B cell (primary cell): ENCODE measurements around the gene FJX1. TPM values are rescaled to one million over a fixed set of nuclear protein-coding genes. Genes with fewer than 3 reads are reported as not detected.
A peak's percentile ranks its signal among the peaks of the same experiment; 100 is the strongest.
"Not testable (repeated sequence)": the region's sequence is repeated elsewhere in the genome, so short reads cannot be mapped to it uniquely, and the experiment has no call there.

Experiments used
- ATAC-seq: fragments of 200-7000 bp; cut with Tn5 transposase; one replicate; pipeline ENCODE4 v1.10.0; 2021; ENCODE audit warnings: low read depth, mild to moderate bottlenecking, moderate number of reproducible peaks, moderate library complexity
- CTCF ChIA-PET: fragments of 350-600 bp; sonication (Branson Sonifier 250); formaldehyde crosslinking; loops from one replicate; lab custom pipeline; 2021; ENCODE audit warnings: antibody characterized with exemption, inconsistent platforms; lab: Charles Lee
- POLR2A ChIA-PET: fragments of 350-600 bp; sonication (Branson Sonifier 250); formaldehyde crosslinking; loops from one replicate; lab custom pipeline; 2021; ENCODE audit warnings: antibody characterized with exemption; lab: Charles Lee
- DNase-seq: peaks from one replicate; pipeline ENCODE4 v3.0.0; 2013
- H2AFZ ChIP-seq: 2 replicates; pipeline ENCODE4 v1.6.1; 2012; ENCODE audit warnings: mild to moderate bottlenecking, low read depth, low read length; ENCODE audit not compliant: insufficient read depth, poor library complexity, severe bottlenecking
- H3K27ac ChIP-seq, 2 donors: 1 replicate in 1 of 2; 2 replicates in 1 of 2; pipeline ENCODE4 v1.5.1; 2012 to 2013; ENCODE audit warnings: low read length in 2 of 2, mild to moderate bottlenecking in 2 of 2, moderate library complexity in 1 of 2
- H3K27me3 ChIP-seq, 4 experiments: fragments of 200-600 bp in 1 of 4; sonication (generic) in 1 of 4; replicated peaks in 1 of 4; 1 replicate in 2 of 4; 2 replicates in 2 of 4; pipeline versions ENCODE4 v1.6.1 to v1.7.0; 2013 to 2016; ENCODE audit warnings: low read length in 3 of 4, mild to moderate bottlenecking in 2 of 4, mixed read lengths in 1 of 4, moderate library complexity in 1 of 4; ENCODE audit not compliant: insufficient read depth in 4 of 4, control insufficient read depth in 3 of 4; ENCODE audit errors: control extremely low read depth in 1 of 4
- H3K36me3 ChIP-seq, 2 experiments: replicated peaks in 1 of 2; 1 replicate in 1 of 2; 2 replicates in 1 of 2; pipeline versions ENCODE4 v1.6.1 to v1.7.1; 2013; ENCODE audit warnings: low read length in 1 of 2; ENCODE audit not compliant: insufficient read depth in 2 of 2, control insufficient read depth in 1 of 2; ENCODE audit errors: control extremely low read depth in 1 of 2, extremely low read depth in 1 of 2
- H3K4me1 ChIP-seq, 2 donors: fragments of 200-600 bp in 1 of 2; sonication (generic) in 1 of 2; 1 replicate in 1 of 2; 2 replicates in 1 of 2; pipeline versions ENCODE4 v1.5.1 to v1.6.1; 2013 to 2017; ENCODE audit warnings: low read length in 2 of 2; ENCODE audit not compliant: control insufficient read depth in 2 of 2, insufficient read depth in 2 of 2
- H3K4me2 ChIP-seq: replicated peaks from 2 replicates; pipeline ENCODE3; 2012; ENCODE audit warnings: mild to moderate bottlenecking, low read depth, low read length; ENCODE audit not compliant: poor library complexity, severe bottlenecking
- H3K4me3 ChIP-seq, 5 experiments: fragments of 200-600 bp in 1 of 5; sonication (generic) in 1 of 5; 1 replicate in 3 of 5; 2 replicates in 2 of 5; pipeline versions ENCODE4 v1.5.1 to v1.7.0; 2011 to 2016; ENCODE audit warnings: low read length in 4 of 5, mild to moderate bottlenecking in 4 of 5, low read depth in 2 of 5, control low read depth in 1 of 5, moderate library complexity in 1 of 5; ENCODE audit not compliant: insufficient read depth in 1 of 5; ENCODE audit errors: control extremely low read depth in 1 of 5, extremely low read depth in 1 of 5
- H3K79me2 ChIP-seq: fragments of 200-600 bp; sonication (generic); one replicate; pipeline ENCODE4 v1.6.0; 2016; ENCODE audit warnings: low read length; ENCODE audit not compliant: control insufficient read depth, insufficient read depth
- H3K9ac ChIP-seq: fragments of 200-600 bp; sonication (generic); 2 replicates; pipeline ENCODE4 v1.6.1; 2017; ENCODE audit warnings: mild to moderate bottlenecking, low read length, moderate library complexity
- H3K9me3 ChIP-seq, 3 donors: one replicate each; pipeline versions ENCODE4 v1.6.1 to v1.7.1; 2013; ENCODE audit warnings: low read length in 2 of 3; ENCODE audit not compliant: control insufficient read depth in 2 of 3, insufficient read depth in 1 of 3; ENCODE audit errors: control extremely low read depth in 1 of 3
- H4K20me1 ChIP-seq: 2 replicates; pipeline ENCODE4 v1.6.0; 2012; ENCODE audit warnings: mild to moderate bottlenecking, low read length; ENCODE audit not compliant: insufficient read depth, control insufficient read depth, poor library complexity, severe bottlenecking
- H3K27ac Mint-ChIP-seq: one replicate; pipeline ENCODE4 v1.8.0; 2021; ENCODE audit warnings: mixed read lengths
- H3K27me3 Mint-ChIP-seq: one replicate; pipeline ENCODE4 v1.8.0; 2021; ENCODE audit warnings: mixed read lengths
- H3K4me1 Mint-ChIP-seq: one replicate; pipeline ENCODE4 v1.8.0; 2021; ENCODE audit warnings: mixed read lengths
- H3K4me3 Mint-ChIP-seq: one replicate; pipeline ENCODE4 v1.8.0; 2021; ENCODE audit warnings: mixed read lengths
- H3K9me3 Mint-ChIP-seq: one replicate; pipeline ENCODE4 v1.8.0; 2022; ENCODE audit warnings: mixed read lengths; ENCODE audit not compliant: insufficient read depth
- EZH2 ChIP-seq: IDR thresholded peaks from 2 replicates; pipeline ENCODE4 v1.6.1; 2012; ENCODE audit warnings: borderline replicate concordance, low read depth, mild to moderate bottlenecking, moderate library complexity, low read length; ENCODE audit not compliant: insufficient read depth, poor library complexity, severe bottlenecking
- WGBS: methylation state at CpG from one replicate; pipeline ENCODE4 v1.1.5; 2013; ENCODE audit warnings: missing lambda C conversion rate; ENCODE audit not compliant: insufficient coverage; 5-methylcytosine and 5-hydroxymethylcytosine counted together
- intact Hi-C: fragments of 100-400 bp; cut with micrococcal nuclease; formaldehyde crosslinking; loops from one replicate; pipeline ENCODE4 v1.10.0; 2022
- polyA plus RNA-seq: library from polyadenylated mRNA; depleted of rRNA; stranded (reverse); fragments of >200 nt; gene quantifications from 2 replicates; pipeline ENCODE4 v1.2.3, GENCODE V29; 2012
- total RNA-seq, 2 donors: library from RNA; stranded (reverse); fragments of 120-200 nt in 1 of 2; gene quantifications; 1 replicate in 1 of 2; 2 replicates in 1 of 2; pipeline versions ENCODE4 v1.2.3 to v1.2.4, GENCODE V29; 2013 to 2022
- TF ChIP-seq, protein P1 (sequence below): fragments of 200-600 bp; IDR thresholded peaks from one replicate; pipeline ENCODE4 v1.8.0; 2022; ENCODE audit warnings: antibody characterized with exemption, mild to moderate bottlenecking

Gene FJX1
- total and polyA plus RNA-seq, 2 donors (not counting 1 experiment from before 2014, with no cell fraction given): 0.03 TPM; not detected in 1

DNA sequence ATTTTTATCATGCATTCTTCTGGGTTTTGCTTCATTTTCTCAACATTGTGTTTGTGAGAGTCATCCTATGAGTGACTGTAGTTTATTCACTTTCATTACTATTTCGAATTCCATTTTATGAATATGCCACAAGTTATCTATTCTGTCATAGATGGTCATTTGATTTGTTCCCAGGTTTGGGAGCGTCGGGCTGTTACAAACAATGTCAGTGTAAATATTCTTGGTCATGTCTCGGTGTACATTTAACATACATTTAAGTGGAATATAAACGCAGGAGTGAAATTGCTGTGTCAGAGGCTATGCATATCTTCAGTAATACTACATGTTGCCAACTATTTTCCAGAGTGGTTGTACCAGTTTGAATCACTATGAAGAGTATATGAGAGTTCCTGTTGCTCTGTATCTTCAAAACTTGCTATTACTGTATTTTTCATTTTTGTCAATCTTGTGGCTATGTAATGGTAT lies 46.7 kb downstream of the FJX1 start:
- Histone ChIP-seq H3K4me1 (peaks cover 26 to 30% of the 10 kb centered on the region in 2 donors), H3K4me2 (no peak overlapping the region), H3K27me3 (no peaks in the 10 kb centered on the region), H3K9me3 (peaks cover 14 to 35% (median 22%) of the 10 kb centered on the region in 3 donors), H3K79me2 (peaks cover 81% of the 10 kb centered on the region), H2AFZ (no peak overlapping the region), H3K36me3 (peaks cover 3 to 5% of the 10 kb centered on the region in 2 experiments), H3K27ac (peak overlapping the region in 1 of 2 donors; percentile 9), H3K4me3 (peak overlapping the region in 1 of 5 experiments; percentile 98), H4K20me1 (peaks cover 7% of the 10 kb centered on the region), H3K9ac (no peak overlapping the region)
- DNase-seq: no peak
- H3K9me3 Mint-ChIP-seq: peaks cover 22% of the 10 kb centered on the region
- no peaks in the 10 kb centered on the region for H3K27me3 Mint-ChIP-seq
- ATAC-seq: no peak
- no peak for TF ChIP-seq EZH2
- TF ChIP-seq, protein P1, sequence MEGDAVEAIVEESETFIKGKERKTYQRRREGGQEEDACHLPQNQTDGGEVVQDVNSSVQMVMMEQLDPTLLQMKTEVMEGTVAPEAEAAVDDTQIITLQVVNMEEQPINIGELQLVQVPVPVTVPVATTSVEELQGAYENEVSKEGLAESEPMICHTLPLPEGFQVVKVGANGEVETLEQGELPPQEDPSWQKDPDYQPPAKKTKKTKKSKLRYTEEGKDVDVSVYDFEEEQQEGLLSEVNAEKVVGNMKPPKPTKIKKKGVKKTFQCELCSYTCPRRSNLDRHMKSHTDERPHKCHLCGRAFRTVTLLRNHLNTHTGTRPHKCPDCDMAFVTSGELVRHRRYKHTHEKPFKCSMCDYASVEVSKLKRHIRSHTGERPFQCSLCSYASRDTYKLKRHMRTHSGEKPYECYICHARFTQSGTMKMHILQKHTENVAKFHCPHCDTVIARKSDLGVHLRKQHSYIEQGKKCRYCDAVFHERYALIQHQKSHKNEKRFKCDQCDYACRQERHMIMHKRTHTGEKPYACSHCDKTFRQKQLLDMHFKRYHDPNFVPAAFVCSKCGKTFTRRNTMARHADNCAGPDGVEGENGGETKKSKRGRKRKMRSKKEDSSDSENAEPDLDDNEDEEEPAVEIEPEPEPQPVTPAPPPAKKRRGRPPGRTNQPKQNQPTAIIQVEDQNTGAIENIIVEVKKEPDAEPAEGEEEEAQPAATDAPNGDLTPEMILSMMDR: no peak
- intact Hi-C loops: loop anchor here (5.0 to 10.0 kb wide), 4 partner anchors 48 to 1930 kb away; partner anchors contain the start of genes CAPRIN1, CD59 and FJX1
- POLR2A ChIA-PET: no interaction called here
- H3K27ac Mint-ChIP-seq: no peak overlapping the region
- H3K4me3 Mint-ChIP-seq: peak overlapping the region; percentile 88
- peaks cover 49% of the 10 kb centered on the region for H3K4me1 Mint-ChIP-seq
- CTCF ChIA-PET: no interaction called here
- WGBS: no CpG with 5 or more reads among the region's 5 CpGs

DNA sequence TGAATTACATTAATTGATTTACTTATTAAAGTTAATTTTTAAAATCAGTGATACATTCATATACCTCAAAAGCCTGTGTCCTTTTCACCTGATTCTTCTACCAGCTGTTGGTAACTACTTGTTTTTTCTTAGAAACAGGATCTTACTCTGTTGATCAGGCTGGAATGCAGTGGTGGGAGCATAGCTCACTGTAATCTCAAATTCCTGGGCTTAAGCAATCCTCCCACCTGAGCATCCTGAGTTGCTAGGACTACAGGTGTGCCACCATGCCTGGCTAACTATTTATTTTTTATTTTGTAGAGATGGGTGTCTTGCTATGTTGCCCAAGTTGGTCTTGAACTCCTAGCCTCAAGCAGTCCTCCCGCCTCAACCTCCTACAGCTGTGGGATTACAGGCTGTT lies 49.0 kb downstream of the FJX1 start:
- Histone ChIP-seq H3K36me3 (peaks cover 3 to 5% of the 10 kb centered on the region in 2 experiments), H3K4me1 (peaks cover 16 to 32% of the 10 kb centered on the region in 2 donors), H3K4me2 (no peak overlapping the region), H3K4me3 (no peak overlapping the region), H3K9ac (no peak overlapping the region), H2AFZ (no peak overlapping the region), H3K79me2 (peaks cover 90% of the 10 kb centered on the region), H3K27ac (no peak overlapping the region), H4K20me1 (peaks cover 25% of the 10 kb centered on the region), H3K9me3 (peaks cover 14 to 35% (median 22%) of the 10 kb centered on the region in 3 donors), H3K27me3 (no peaks in the 10 kb centered on the region)
- peaks cover 22% of the 10 kb centered on the region for H3K9me3 Mint-ChIP-seq
- ChIA-PET POLR2A (no interaction called here), CTCF (interaction anchor here (0.6 kb wide), 1 partner anchor 95 kb away, joined by 3 read pairs; no protein-coding TSS in a partner anchor)
- intact Hi-C loops: loop anchor here (10.0 kb wide), 3 partner anchors 58 to 1932 kb away; partner anchors contain the start of genes CAPRIN1 and CD59
- TF ChIP-seq EZH2: no peak
- TF ChIP-seq, protein P1: no peak
- H3K4me3 Mint-ChIP-seq: no peak overlapping the region
- H3K27ac Mint-ChIP-seq: no peak overlapping the region
- peaks cover 57% of the 10 kb centered on the region for H3K4me1 Mint-ChIP-seq
- H3K27me3 Mint-ChIP-seq: no peaks in the 10 kb centered on the region
- WGBS: no CpG with 5 or more reads among the region's 1 CpG
- ATAC-seq (no peak), DNase-seq (no peak)

DNA sequence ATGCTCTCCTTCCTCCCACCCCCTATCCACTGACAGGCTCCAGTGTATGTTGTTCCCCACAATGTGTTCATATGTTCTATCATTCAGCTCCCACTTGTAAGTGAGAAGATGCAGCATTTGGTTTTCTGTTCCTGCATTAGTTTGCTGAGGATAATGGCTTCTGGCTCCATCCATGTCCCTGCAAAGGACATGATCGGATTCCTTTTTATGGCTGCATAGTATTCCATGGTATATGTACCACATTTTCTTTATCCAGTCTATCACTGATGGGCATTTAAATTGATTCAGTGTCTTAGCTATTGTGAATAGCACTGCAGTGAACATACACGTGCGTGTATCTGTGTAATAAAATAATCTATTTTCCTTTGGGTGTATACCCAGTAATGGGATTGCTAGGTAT lies 50.1 kb downstream of the FJX1 start:
- H3K4me3 ChIP-seq, H2AFZ ChIP-seq, CTCF ChIA-PET, H3K9ac ChIP-seq, POLR2A ChIA-PET, H3K27ac Mint-ChIP-seq, H3K27me3 Mint-ChIP-seq, H3K4me3 Mint-ChIP-seq, H3K27me3 ChIP-seq, ATAC-seq, DNase-seq, H3K27ac ChIP-seq, H3K4me2 ChIP-seq, H3K36me3 ChIP-seq: not testable (repeated sequence)
- intact Hi-C loops: loop anchor here (10.0 kb wide), 3 partner anchors 56 to 1934 kb away; partner anchors contain the start of genes CAPRIN1 and CD59
- no CpG with 5 or more reads among the region's 3 CpGs for WGBS
- Histone ChIP-seq H3K79me2 (peaks cover 95% of the 10 kb centered on the region), H3K9me3 (peaks cover 14 to 34% (median 17%) of the 10 kb centered on the region in 3 donors), H3K4me1 (peaks cover 11 to 29% of the 10 kb centered on the region in 2 donors), H4K20me1 (peaks cover 36% of the 10 kb centered on the region)
- peaks cover 59% of the 10 kb centered on the region for H3K4me1 Mint-ChIP-seq
- H3K9me3 Mint-ChIP-seq: peaks cover 20% of the 10 kb centered on the region
